ENCODE results near the gene PIK3C3.

The PIK3C3 gene

GRCh38 chr18:41975284-41975683 lies 20.2 kb downstream of the PIK3C3 start:
- Histone ChIP-seq H3K36me3 (ENCODE audit: low read depth) (peaks cover 41% of the 10 kb centered on the region), H3K4me3 (ENCODE audit: severe bottlenecking) (no peak overlapping the region), H3K4me1 (ENCODE audit: insufficient read depth, poor library complexity, severe bottlenecking) (no peaks in the 10 kb centered on the region), H3K9me3 (ENCODE audit: severe bottlenecking) (no peaks in the 10 kb centered on the region), H3K27me3 (ENCODE audit: insufficient read depth, poor library complexity, severe bottlenecking) (no peaks in the 10 kb centered on the region), H3K27ac (ENCODE audit: poor library complexity, severe bottlenecking) (no peak overlapping the region)
- no peak for ATAC-seq (ENCODE audit: low read depth)
- no peak for DNase-seq (ENCODE audit: low spot score)
- TF ChIP-seq CTCF (IDR thresholded peaks at IDR 0.05; ENCODE audit: poor library complexity, severe bottlenecking) = no peak

- no peak for DNase-seq (ENCODE audit: low spot score)
Observed at GRCh38 chr18:41977233-41977632, 22.2 kb downstream of the PIK3C3 start.

GRCh38 chr18:41982942-41983660 lies 28.1 kb downstream of the PIK3C3 start:
- DNase-seq (ENCODE audit: low spot score) = no peak
- H3K4me1 ChIP-seq (ENCODE audit: insufficient read depth, poor library complexity, severe bottlenecking) = peaks cover 14% of the 10 kb centered on the region
- peak; percentile 73 for ATAC-seq (ENCODE audit: low read depth)
- TF ChIP-seq CTCF (IDR thresholded peaks at IDR 0.05; ENCODE audit: poor library complexity, severe bottlenecking) = no peak
- H3K27ac ChIP-seq (ENCODE audit: poor library complexity, severe bottlenecking) = peak overlapping the region; percentile 13
- no peaks in the 10 kb centered on the region for H3K9me3 ChIP-seq (ENCODE audit: severe bottlenecking)
- no peak overlapping the region for H3K4me3 ChIP-seq (ENCODE audit: severe bottlenecking)
- peaks cover 15% of the 10 kb centered on the region for H3K36me3 ChIP-seq (ENCODE audit: low read depth)
- no peaks in the 10 kb centered on the region for H3K27me3 ChIP-seq (ENCODE audit: insufficient read depth, poor library complexity, severe bottlenecking)

More at GRCh38 chr18:41977233-41977632, 22.2 kb downstream of the PIK3C3 start:
- Histone ChIP-seq H3K27ac (ENCODE audit: poor library complexity, severe bottlenecking) (no peak overlapping the region), H3K27me3 (ENCODE audit: insufficient read depth, poor library complexity, severe bottlenecking) (no peaks in the 10 kb centered on the region), H3K4me3 (ENCODE audit: severe bottlenecking) (no peak overlapping the region), H3K36me3 (ENCODE audit: low read depth) (peaks cover 24% of the 10 kb centered on the region), H3K9me3 (ENCODE audit: severe bottlenecking) (no peaks in the 10 kb centered on the region), H3K4me1 (ENCODE audit: insufficient read depth, poor library complexity, severe bottlenecking) (peaks cover 1% of the 10 kb centered on the region)
- ATAC-seq (ENCODE audit: low read depth) = no peak
- no peak for TF ChIP-seq CTCF (IDR thresholded peaks at IDR 0.05; ENCODE audit: poor library complexity, severe bottlenecking)

- no peaks in the 10 kb centered on the region for H3K27me3 ChIP-seq (ENCODE audit: insufficient read depth, poor library complexity, severe bottlenecking)
- DNase-seq (ENCODE audit: low spot score) (no peak), ATAC-seq (ENCODE audit: low read depth) (no peak)
- peaks cover 31% of the 10 kb centered on the region for H3K36me3 ChIP-seq (ENCODE audit: low read depth)
- H3K9me3 ChIP-seq (ENCODE audit: severe bottlenecking) = no peaks in the 10 kb centered on the region
- TF ChIP-seq CTCF (IDR thresholded peaks at IDR 0.05; ENCODE audit: poor library complexity, severe bottlenecking) = no peak
- H3K4me1 ChIP-seq (ENCODE audit: insufficient read depth, poor library complexity, severe bottlenecking) = peaks cover 14% of the 10 kb centered on the region
- no peak overlapping the region for H3K27ac ChIP-seq (ENCODE audit: poor library complexity, severe bottlenecking)
- no peak overlapping the region for H3K4me3 ChIP-seq (ENCODE audit: severe bottlenecking)
Observed at GRCh38 chr18:41985914-41986313, 30.9 kb downstream of the PIK3C3 start.

- H3K27ac ChIP-seq (ENCODE audit: poor library complexity, severe bottlenecking) = no peak overlapping the region
- ATAC-seq (ENCODE audit: low read depth) (no peak), DNase-seq (ENCODE audit: low spot score) (no peak)
- TF ChIP-seq CTCF (IDR thresholded peaks at IDR 0.05; ENCODE audit: poor library complexity, severe bottlenecking) = no peak
- H3K4me1 ChIP-seq (ENCODE audit: insufficient read depth, poor library complexity, severe bottlenecking) = no peaks in the 10 kb centered on the region
- no peaks in the 10 kb centered on the region for H3K9me3 ChIP-seq (ENCODE audit: severe bottlenecking)
- H3K4me3 ChIP-seq (ENCODE audit: severe bottlenecking) = no peak overlapping the region
- H3K36me3 ChIP-seq (ENCODE audit: low read depth) = peaks cover 56% of the 10 kb centered on the region
- H3K27me3 ChIP-seq (ENCODE audit: insufficient read depth, poor library complexity, severe bottlenecking) = no peaks in the 10 kb centered on the region
Observed at GRCh38 chr18:41989508-41989907, 34.5 kb downstream of the PIK3C3 start.

Measured in RWPE2 (cell line).